Superior temporal gyrus (tissue), 1 donor: ENCODE measurements around the gene TTLL1.
A peak's percentile ranks its signal among the peaks of the same experiment; 100 is the strongest.

Source experiments
- DNase-seq: peaks from one replicate; pipeline ENCODE4 v3.0.0-alpha.2; 2016; ENCODE audit errors: extremely low spot score

The TTLL1 gene

DNA sequence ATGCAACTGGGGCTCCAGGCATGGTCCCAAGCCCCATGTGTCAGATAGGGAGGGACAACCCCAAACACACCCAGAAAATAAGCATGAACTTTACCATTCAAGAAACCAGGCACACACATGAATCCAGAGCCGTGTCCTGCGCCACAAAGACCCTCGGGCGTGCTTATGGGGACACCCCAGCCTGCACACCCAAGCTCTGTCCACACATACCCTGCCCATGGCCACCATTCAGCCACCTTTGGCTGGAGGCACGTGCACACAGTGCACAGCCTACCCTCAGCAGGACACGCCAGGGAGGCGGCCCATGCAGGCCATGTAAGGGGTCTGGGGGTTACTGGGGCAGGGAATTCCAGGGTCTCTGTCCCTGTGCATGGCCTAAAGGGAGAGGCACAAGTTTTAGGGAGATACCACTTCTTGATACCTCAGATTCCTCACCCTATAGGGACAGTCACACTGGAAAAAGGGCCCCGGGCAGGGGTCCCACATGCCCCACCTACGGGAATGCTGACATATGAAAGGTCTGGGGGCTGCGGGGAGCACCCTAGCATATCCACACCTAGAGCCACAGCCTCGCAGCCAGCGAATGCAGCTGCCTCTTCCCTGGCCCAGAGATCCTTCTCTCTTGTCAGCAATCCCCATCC is 94.8 kb downstream of the TTLL1 start:
- DNase-seq, result no peak

DNA sequence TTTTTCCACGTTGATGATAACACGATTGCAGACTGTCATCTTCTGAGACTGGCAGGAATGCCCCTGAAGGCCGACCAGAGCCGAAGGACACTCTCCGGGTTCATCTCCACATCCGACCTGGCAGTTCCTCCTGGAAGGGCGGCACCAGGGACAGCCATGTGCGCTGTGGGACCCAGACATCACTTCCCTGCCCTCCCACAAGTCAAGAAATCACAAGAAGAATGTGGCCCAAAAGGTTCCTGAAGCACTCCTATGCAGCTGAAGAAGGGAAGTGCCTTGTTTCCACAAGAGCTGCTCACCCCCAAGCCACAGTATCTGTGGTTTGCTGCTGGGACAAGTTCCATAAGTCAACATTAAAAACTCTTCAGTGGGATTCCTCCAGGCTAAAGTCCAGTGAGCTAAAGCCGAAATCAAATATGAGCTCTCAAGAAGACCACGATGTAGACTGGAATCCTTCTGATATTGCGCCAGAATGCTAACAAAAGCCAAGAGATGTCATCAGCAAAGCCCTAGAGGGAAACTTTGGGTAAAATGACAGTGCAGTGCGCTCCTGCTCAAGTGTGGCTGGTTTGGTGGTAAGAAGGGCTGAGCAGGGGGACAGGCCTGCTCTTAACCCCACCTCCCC is 95.4 kb downstream of the TTLL1 start:
- no peak for DNase-seq

DNA sequence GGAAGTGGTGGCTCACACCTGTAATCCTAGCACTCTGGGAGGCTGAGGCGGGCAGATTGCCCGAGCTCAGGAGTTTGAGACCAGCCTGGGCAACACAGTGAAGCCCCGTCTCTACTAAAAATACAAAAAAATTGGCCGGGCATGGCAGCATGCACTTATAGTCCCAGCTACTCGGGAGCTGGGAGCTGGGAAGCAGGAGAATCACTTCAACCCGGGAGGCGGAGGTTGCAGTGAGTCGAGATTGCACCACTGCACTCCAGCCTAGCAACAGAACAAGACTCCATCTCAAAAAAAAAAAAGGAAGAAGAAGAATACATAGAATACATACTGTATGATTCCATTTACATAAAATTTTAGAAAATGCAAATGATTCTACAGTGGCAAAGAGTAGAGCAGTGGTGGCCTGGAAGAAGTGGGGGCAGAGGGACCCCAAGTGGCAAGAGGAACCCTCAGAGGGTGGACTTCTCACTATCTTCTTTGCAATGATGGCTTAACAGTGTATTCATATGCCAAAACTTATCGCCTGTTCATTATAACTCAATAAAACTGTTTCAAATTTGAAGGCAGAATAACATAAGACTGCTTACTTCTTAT is 96.2 kb downstream of the TTLL1 start:
- no peak for DNase-seq

DNA sequence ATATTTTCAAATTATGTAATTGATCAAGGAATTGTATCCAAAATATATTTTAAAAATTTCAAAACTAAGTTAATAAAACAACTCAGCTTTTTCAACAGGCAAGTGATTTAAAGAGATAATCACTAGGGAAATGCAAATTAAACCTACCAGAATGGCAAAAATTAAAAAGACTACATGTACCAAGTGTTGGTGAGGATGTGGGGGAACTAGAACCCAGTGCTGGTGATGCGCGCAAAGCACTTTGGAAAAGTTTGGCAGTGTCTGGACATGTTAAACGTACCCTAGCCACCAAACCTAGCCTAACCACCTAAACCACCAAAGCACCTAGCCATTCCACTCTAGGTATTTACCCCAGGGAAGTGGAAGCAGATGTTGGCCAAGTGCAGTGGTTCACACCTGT is 97.1 kb downstream of the TTLL1 start:
- no peak for DNase-seq

DNA sequence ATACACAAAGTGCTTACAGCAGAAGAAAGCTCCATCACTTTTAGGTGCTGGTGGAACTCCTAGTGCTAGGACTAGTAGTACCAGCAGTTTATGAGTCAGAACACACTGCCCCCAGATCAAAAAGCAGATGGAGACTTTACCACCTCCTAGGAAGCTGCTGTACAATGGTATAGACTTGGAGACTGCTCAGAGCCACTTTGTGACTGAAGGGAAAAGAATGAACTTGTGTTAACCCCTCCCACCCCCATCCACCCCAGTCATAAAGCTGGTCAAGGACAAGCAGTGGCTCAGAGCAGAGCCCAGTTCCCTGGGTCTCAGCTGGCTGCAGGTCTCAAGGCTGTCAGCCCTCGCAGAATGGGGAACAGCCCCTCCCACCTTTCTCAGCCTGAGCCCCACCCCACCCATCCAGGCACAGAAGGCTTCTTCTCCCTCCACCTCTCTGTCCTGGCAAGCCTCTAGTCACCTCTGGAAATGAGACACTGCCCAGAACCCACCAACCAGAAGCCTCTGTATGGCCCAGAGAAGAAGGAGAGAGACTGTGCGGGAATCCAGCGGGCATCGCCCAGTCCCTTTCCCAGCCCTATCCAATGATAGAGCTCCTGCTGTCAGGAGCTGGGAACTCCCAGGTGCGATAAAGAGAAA is 98.1 kb downstream of the TTLL1 start:
- peak; percentile 39 for DNase-seq

DNA sequence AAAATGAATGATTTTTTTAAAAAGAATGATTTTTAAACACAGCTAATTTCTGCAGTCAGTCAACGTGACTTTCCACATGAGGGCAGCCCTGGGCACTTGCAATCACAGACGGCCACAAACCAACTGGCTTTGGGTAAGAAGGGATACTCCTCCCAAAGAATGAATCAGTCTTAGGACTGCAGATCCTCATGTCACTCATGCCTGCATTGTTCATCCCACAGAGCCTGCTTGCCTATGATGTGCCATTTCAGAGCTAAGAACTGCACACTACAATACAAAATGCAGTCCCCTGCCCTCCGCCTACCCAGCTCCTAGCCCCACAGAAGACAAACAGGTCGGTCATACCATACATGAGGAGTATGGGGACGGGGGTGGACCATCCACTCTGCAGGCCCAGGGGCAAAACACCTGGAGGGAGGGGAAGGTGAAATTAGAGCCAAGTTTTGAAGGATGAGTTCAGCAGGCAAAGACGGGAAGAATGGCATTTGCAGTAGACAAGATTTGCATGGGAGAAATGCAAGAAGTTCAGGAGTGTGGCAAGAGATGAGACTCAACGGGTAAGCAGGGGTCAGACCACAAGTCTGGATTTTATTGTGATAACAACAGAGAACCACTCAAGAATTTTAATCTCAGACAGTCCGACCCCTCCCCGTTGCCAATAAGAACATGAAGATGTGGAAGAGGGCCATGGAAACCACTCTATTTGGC is 98.9 kb downstream of the TTLL1 start:
- no peak for DNase-seq
